Measurements from ENCODE around the gene EIF5. TPM values are rescaled to one million over a fixed set of nuclear protein-coding genes. Genes with fewer than 3 reads are reported as not detected.

EIF5 gene
- total RNA-seq, 1 experiment from 2014 or later = 238 TPM

DNA sequence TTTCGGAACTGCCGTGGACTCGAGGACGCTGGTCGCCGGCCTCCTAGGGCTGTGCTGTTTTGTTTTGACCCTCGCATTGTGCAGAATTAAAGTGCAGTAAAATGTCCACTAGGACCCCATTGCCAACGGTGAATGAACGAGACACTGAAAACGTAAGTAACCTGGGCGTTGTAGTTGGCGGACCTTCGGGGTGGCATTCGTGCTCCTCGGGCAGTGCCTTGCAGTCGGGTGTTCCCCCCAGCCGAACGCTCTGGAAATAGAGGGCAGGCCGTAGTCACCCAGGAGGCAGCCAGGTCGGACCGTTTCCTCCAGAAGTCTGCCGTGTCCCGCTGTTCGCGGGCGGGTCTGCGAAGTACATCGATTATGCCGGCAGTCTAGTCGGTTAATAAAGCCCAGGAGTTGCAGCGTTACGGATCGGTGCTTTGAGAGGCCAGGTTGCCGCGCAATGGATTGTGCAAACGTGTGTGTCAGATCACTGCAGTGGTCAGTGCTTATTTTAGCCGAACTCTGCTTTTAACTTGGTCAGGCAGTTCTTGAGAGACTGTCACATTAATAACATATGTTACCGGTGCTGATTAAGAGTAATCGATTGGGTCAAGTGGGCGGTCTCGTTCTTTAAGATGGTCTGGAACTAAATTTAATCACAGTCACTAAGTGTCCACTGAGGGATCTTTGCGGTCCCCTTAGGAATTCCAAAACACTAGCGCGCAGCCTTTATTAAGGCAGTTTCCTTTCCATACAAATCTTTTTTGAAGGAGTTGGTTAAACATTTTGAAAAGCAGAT lies 52.1 kb downstream of the EIF5 start:
- Histone ChIP-seq H3K27ac (ENCODE audit: low read length) (peak overlapping the region; percentile 75), H3K4me1 (ENCODE audit: control insufficient read depth, insufficient read depth, low read length) (peaks cover 9% of the 10 kb centered on the region), H3K27me3 (ENCODE audit: control insufficient read depth, insufficient read depth, low read length) (no peaks in the 10 kb centered on the region), H3K36me3 (ENCODE audit: control insufficient read depth, insufficient read depth, low read length) (peaks cover 5% of the 10 kb centered on the region; the same call in 1 of the 2 replicates), H3K4me3 (ENCODE audit: low read depth in 2 of 2, low read length in 2 of 2) (peak overlapping the region; percentile 78 to 89), H3K9me3 (ENCODE audit: control insufficient read depth, insufficient read depth, low read depth, low read length) (no peaks in the 10 kb centered on the region)
- TF ChIP-seq, protein P1, sequence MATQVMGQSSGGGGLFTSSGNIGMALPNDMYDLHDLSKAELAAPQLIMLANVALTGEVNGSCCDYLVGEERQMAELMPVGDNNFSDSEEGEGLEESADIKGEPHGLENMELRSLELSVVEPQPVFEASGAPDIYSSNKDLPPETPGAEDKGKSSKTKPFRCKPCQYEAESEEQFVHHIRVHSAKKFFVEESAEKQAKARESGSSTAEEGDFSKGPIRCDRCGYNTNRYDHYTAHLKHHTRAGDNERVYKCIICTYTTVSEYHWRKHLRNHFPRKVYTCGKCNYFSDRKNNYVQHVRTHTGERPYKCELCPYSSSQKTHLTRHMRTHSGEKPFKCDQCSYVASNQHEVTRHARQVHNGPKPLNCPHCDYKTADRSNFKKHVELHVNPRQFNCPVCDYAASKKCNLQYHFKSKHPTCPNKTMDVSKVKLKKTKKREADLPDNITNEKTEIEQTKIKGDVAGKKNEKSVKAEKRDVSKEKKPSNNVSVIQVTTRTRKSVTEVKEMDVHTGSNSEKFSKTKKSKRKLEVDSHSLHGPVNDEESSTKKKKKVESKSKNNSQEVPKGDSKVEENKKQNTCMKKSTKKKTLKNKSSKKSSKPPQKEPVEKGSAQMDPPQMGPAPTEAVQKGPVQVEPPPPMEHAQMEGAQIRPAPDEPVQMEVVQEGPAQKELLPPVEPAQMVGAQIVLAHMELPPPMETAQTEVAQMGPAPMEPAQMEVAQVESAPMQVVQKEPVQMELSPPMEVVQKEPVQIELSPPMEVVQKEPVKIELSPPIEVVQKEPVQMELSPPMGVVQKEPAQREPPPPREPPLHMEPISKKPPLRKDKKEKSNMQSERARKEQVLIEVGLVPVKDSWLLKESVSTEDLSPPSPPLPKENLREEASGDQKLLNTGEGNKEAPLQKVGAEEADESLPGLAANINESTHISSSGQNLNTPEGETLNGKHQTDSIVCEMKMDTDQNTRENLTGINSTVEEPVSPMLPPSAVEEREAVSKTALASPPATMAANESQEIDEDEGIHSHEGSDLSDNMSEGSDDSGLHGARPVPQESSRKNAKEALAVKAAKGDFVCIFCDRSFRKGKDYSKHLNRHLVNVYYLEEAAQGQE (IDR thresholded peaks at IDR 0.05; ENCODE audit: insufficient read depth in 1 of 2, low read depth in 2 of 2, low read length in 1 of 2) = no peak
- no peak for TF ChIP-seq POLR2AphosphoS5 (IDR thresholded peaks at IDR 0.05; ENCODE audit: low read depth, low read length)
- TF ChIP-seq SIN3A (IDR thresholded peaks at IDR 0.05; ENCODE audit: borderline replicate concordance, insufficient read depth, low read depth, low read length) = no peak
- TF ChIP-seq, protein P2, sequence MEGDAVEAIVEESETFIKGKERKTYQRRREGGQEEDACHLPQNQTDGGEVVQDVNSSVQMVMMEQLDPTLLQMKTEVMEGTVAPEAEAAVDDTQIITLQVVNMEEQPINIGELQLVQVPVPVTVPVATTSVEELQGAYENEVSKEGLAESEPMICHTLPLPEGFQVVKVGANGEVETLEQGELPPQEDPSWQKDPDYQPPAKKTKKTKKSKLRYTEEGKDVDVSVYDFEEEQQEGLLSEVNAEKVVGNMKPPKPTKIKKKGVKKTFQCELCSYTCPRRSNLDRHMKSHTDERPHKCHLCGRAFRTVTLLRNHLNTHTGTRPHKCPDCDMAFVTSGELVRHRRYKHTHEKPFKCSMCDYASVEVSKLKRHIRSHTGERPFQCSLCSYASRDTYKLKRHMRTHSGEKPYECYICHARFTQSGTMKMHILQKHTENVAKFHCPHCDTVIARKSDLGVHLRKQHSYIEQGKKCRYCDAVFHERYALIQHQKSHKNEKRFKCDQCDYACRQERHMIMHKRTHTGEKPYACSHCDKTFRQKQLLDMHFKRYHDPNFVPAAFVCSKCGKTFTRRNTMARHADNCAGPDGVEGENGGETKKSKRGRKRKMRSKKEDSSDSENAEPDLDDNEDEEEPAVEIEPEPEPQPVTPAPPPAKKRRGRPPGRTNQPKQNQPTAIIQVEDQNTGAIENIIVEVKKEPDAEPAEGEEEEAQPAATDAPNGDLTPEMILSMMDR (IDR thresholded peaks at IDR 0.05) = no peak
- TF ChIP-seq TCF7L2 (IDR thresholded peaks at IDR 0.05; ENCODE audit: low read depth, low read length) = no peak
- intact Hi-C loops (cut with micrococcal nuclease; ENCODE audit: unreplicated experiment) = no loop called here
- in situ Hi-C loops (cut with HindIII; ENCODE audit: low pct_unique_long_range_greater_than_20kb, low sequenced_read_pairs) = no loop called here
- ChIA-PET POLR2A (no interaction called here), CTCF (no interaction called here)
- DNase-seq (ENCODE audit: low read depth, low spot score) (no peak), ATAC-seq (no peak)
- no TSS peak for BruUV-seq (replicated peaks)

DNA sequence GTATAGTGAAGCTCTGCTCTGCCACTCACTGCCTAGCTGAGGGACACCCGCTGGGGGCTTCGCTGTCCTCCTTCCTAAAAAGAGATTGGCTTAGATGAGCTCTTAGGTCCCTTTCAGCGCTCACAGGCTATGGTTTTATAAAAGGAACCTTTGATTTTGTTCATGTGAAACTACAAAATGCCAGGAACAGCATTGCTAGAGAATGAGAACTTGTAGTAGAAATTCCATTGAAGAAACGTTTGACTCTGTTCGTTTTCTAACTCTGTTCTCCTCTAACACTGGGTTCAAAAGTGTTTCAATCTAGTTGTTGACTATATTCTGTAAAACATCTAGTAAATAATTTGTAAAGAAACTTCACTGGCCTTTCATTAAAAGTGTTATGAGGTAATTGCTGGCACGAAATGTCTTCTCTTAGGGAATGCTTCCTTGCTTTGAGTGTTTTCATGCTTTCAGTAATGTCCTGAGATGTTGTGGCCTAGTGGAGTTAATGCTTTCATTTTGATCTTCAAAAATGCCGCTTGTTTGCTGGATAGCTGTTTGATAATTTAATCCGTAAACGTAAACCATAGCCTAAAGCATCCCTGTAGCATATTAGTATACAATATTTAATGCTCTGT lies 52.8 kb downstream of the EIF5 start:
- ATAC-seq (no peak), DNase-seq (ENCODE audit: low read depth, low spot score) (no peak)
- TSS peak; percentile 75 for BruUV-seq (replicated peaks)
- H3K36me3 ChIP-seq (ENCODE audit: control insufficient read depth, insufficient read depth, low read length) = peaks cover 5% of the 10 kb centered on the region; the same call in 1 of the 2 replicates
- H3K27ac ChIP-seq (ENCODE audit: low read length) = peak overlapping the region; percentile 75
- peak overlapping the region; percentile 78 to 89 for H3K4me3 ChIP-seq (ENCODE audit: low read depth in 2 of 2, low read length in 2 of 2)
- TF ChIP-seq, protein P2 (IDR thresholded peaks at IDR 0.05) = no peak
- TF ChIP-seq, protein P1 (IDR thresholded peaks at IDR 0.05; ENCODE audit: insufficient read depth in 1 of 2, low read depth in 2 of 2, low read length in 1 of 2) = no peak
- TF ChIP-seq TCF7L2 (IDR thresholded peaks at IDR 0.05; ENCODE audit: low read depth, low read length) = peak; percentile 59; the same call in 1 of the 2 replicates
- CTCF ChIA-PET = interaction anchor here (0.6 kb wide), 1 partner anchor 83 kb away, joined by 10 read pairs; no protein-coding TSS in a partner anchor
- in situ Hi-C loops (cut with HindIII; ENCODE audit: low pct_unique_long_range_greater_than_20kb, low sequenced_read_pairs) = no loop called here
- intact Hi-C loops (cut with micrococcal nuclease; ENCODE audit: unreplicated experiment) = no loop called here
- H3K9me3 ChIP-seq (ENCODE audit: control insufficient read depth, insufficient read depth, low read depth, low read length) = no peaks in the 10 kb centered on the region
- no peaks in the 10 kb centered on the region for H3K27me3 ChIP-seq (ENCODE audit: control insufficient read depth, insufficient read depth, low read length)
- H3K4me1 ChIP-seq (ENCODE audit: control insufficient read depth, insufficient read depth, low read length) = peaks cover 13% of the 10 kb centered on the region
- POLR2A ChIA-PET = no interaction called here
